ENCODE measurements around the gene SLC50A1.
A peak's percentile ranks its signal among the peaks of the same experiment; 100 is the strongest.
"Not testable (repeated sequence)": the region's sequence is repeated elsewhere in the genome, so short reads cannot be mapped to it uniquely, and the experiment has no call there.

Gene SLC50A1

DNA sequence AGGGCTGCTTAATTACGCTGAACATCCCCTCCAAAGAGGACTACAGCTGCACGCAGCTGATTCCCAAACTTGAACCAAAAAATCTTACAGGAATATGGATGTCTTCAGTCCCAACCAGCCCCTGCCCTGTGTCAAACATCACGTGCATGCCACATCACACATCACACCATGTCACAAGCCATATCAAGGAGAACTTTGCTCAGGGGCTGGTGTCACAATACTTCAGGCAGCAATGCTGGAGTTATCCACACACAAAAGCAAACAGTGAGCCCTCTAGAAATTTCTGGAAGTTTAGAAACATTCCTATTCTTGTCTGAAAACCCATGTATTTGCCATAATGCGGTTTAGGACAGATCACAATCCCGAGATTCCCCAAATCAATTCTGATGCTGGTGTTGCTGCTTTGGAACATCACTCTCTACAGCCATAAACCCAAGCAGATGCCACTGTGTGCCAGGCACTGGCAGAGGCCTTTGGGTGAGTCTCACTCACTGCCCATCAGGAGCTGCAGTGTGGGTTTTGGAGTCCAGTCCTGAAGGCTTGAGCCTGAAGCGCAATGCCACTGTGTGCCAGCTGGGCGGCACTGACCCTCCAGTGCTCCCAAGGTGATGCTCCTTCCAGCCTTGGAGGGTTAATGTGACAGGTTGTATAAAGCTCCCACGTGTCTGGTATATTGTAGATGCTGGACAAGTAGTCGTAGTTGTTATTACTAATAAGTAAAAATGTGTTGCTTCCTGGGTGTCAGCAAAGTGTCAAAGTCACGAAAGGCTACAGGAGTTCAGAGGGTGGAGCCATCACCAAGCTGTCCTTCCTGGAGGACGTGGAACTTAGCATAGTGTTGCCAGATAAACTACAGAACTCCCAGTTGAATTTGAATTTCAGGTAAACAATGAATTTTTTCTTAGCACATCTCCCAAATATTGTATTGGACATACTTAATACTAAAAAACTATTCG is 28.1 kb upstream of the SLC50A1 start:
- TF ChIP-seq, protein P1, sequence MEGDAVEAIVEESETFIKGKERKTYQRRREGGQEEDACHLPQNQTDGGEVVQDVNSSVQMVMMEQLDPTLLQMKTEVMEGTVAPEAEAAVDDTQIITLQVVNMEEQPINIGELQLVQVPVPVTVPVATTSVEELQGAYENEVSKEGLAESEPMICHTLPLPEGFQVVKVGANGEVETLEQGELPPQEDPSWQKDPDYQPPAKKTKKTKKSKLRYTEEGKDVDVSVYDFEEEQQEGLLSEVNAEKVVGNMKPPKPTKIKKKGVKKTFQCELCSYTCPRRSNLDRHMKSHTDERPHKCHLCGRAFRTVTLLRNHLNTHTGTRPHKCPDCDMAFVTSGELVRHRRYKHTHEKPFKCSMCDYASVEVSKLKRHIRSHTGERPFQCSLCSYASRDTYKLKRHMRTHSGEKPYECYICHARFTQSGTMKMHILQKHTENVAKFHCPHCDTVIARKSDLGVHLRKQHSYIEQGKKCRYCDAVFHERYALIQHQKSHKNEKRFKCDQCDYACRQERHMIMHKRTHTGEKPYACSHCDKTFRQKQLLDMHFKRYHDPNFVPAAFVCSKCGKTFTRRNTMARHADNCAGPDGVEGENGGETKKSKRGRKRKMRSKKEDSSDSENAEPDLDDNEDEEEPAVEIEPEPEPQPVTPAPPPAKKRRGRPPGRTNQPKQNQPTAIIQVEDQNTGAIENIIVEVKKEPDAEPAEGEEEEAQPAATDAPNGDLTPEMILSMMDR (conservative IDR thresholded peaks at IDR 0.05), result no peak
- H3K27ac ChIP-seq, result no peak overlapping the region

GRCh38 chr1:155108296-155108695 is 27.4 kb upstream of the SLC50A1 start:
- no peak overlapping the region for H3K27ac ChIP-seq
- TF ChIP-seq, protein P1 (conservative IDR thresholded peaks at IDR 0.05), result no peak

DNA sequence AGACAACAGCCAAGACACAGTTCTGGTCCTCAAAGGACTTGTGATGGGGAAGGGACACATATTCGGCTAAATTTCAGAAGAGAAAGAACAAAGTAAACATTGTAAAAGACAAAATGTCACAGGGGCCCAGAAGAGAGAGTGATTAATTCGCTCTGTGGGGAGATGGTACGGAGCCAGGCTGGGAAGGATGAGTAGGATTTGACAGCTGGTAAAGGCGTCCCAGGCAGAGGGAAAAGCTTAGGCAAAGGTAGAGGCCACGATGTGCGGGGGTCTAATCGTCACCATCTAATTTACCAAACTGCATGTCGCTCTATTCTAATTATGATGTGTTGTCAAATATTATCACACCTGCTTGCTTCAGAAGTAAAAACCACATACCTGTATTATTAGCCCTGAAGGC is 25.3 kb upstream of the SLC50A1 start:
- TF ChIP-seq, protein P1 (conservative IDR thresholded peaks at IDR 0.05), result no peak
- H3K27ac ChIP-seq, result peak overlapping the region; percentile 10; the same call in 1 of the 2 replicates

- H3K27ac ChIP-seq, result no peak overlapping the region; the same call in 1 of the 2 replicates
- TF ChIP-seq, protein P1 (conservative IDR thresholded peaks at IDR 0.05), result no peak
These were observed 24.8 kb upstream of the SLC50A1 start for GRCh38 chr1:155110826-155111225.

GRCh38 chr1:155113450-155113980 is 22.1 kb upstream of the SLC50A1 start:
- no peak overlapping the region for H3K27ac ChIP-seq
- TF ChIP-seq, protein P1 (conservative IDR thresholded peaks at IDR 0.05), result no peak

DNA sequence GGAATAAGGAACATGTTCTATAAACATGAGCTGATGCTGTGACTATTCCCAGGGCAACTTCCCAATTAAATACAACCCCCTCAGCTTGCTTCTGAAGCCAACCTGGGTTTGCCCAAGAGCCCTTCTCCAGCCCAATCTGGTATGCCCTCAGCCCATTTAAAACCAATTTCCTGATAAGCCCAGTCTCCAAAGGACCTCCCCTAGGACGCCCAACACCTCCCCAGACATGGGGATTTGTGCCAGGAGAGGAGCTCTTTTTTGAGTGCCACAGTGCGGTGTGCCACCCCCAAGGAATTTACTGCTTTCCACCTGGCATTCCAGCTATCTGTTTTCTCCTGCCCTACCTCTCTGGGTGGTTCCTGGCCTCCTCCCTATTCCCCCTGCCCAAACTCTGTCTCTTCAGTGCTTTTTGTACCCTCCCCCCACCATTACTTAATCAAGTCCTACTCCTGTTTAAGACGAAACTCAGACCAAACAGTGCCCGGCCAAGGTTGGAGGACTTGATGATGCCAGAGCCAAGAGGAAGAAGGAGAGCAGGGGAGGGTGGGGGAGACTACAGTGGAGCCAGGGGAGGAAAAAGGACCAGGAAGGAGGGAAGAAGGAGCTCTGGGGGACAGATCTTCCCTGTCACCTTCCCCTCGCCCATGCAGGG is 19.4 kb upstream of the SLC50A1 start:
- TF ChIP-seq, protein P1 (conservative IDR thresholded peaks at IDR 0.05), result no peak
- no peak overlapping the region for H3K27ac ChIP-seq

GRCh38 chr1:155117610-155118009 is 18.0 kb upstream of the SLC50A1 start:
- H3K27ac ChIP-seq, result no peak overlapping the region

DNA sequence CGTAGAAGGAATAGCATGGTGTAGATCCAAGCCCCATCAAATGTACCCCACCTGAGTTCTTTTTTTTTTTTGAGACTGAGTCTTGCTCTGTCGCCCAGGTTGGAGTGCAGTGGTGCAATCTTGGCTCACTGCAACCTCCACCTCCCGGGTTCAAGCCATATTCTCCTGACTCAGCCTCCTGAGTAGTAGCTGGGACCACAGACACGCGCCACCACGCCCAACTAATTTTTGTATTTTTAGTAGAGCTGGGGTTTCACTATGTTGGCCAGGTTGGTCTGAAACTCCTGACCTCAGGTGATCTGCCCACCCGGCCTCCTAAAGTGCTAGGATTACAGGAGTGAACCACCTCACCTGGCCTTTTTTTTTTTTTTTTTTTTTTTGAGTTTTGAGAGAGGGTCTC is 17.6 kb upstream of the SLC50A1 start:
- not testable (repeated sequence) for H3K27ac ChIP-seq

More at GRCh38 chr1:155117610-155118009, 18.0 kb upstream of the SLC50A1 start:
- TF ChIP-seq, protein P1 (conservative IDR thresholded peaks at IDR 0.05), result no peak

All from VCaP (cell line).